ENCODE results near the gene TSPAN2. TPM values are rescaled to one million over a fixed set of nuclear protein-coding genes. Genes with fewer than 3 reads are reported as not detected.

Gene TSPAN2
- total RNA-seq, 1 donor from 2014 or later = 4.3 TPM

GRCh38 chr1:115086176-115086830 is 3.0 kb downstream of the TSPAN2 start:
- H3K36me3 ChIP-seq = no peaks in the 10 kb centered on the region
- H3K9me3 ChIP-seq = no peaks in the 10 kb centered on the region
- H3K4me1 ChIP-seq = peaks cover 51% of the 10 kb centered on the region
- no peak overlapping the region for H3K4me3 ChIP-seq
- intact Hi-C loops (cut with DNase I) = no loop called here
- H3K27ac ChIP-seq = no peak overlapping the region
- no peaks in the 10 kb centered on the region for H3K27me3 ChIP-seq (ENCODE audit: low read depth)
- DNase-seq (no peak), ATAC-seq (no peak)
- TF ChIP-seq CTCF (IDR thresholded peaks at IDR 0.05) = no peak

GRCh38 chr1:115084902-115085511 is 4.3 kb downstream of the TSPAN2 start:
- ATAC-seq = peak; percentile 3 to 41
- no peak for TF ChIP-seq CTCF (IDR thresholded peaks at IDR 0.05)
- intact Hi-C loops (cut with DNase I) = no loop called here
- Histone ChIP-seq H3K27me3 (ENCODE audit: low read depth) (no peaks in the 10 kb centered on the region), H3K9me3 (no peaks in the 10 kb centered on the region), H3K4me3 (no peak overlapping the region), H3K4me1 (peaks cover 45% of the 10 kb centered on the region), H3K36me3 (no peaks in the 10 kb centered on the region), H3K27ac (peak overlapping the region; percentile 41)
- DNase-seq = no peak

GRCh38 chr1:115082949-115083348 is 6.4 kb downstream of the TSPAN2 start:
- Histone ChIP-seq H3K4me1 (peaks cover 30% of the 10 kb centered on the region), H3K27me3 (ENCODE audit: low read depth) (no peaks in the 10 kb centered on the region), H3K36me3 (no peaks in the 10 kb centered on the region), H3K4me3 (no peak overlapping the region), H3K9me3 (no peaks in the 10 kb centered on the region), H3K27ac (no peak overlapping the region)
- DNase-seq = no peak
- no peak for TF ChIP-seq CTCF (IDR thresholded peaks at IDR 0.05)
- intact Hi-C loops (cut with DNase I) = no loop called here
- no peak for ATAC-seq

- no peak for TF ChIP-seq CTCF (IDR thresholded peaks at IDR 0.05)
- Histone ChIP-seq H3K9me3 (no peaks in the 10 kb centered on the region), H3K4me1 (no peaks in the 10 kb centered on the region), H3K4me3 (no peak overlapping the region), H3K27me3 (ENCODE audit: low read depth) (no peaks in the 10 kb centered on the region), H3K36me3 (no peaks in the 10 kb centered on the region), H3K27ac (no peak overlapping the region)
- DNase-seq = no peak
- intact Hi-C loops (cut with DNase I) = no loop called here
- no peak for ATAC-seq
Observed at GRCh38 chr1:115078708-115079107, 10.6 kb downstream of the TSPAN2 start.

- H3K27ac ChIP-seq = no peak overlapping the region
- H3K9me3 ChIP-seq = no peaks in the 10 kb centered on the region
- H3K27me3 ChIP-seq (ENCODE audit: low read depth) = no peaks in the 10 kb centered on the region
- H3K4me1 ChIP-seq = no peaks in the 10 kb centered on the region
- no peak overlapping the region for H3K4me3 ChIP-seq
- no peaks in the 10 kb centered on the region for H3K36me3 ChIP-seq
- DNase-seq = no peak
- intact Hi-C loops (cut with DNase I) = no loop called here
- no peak for TF ChIP-seq CTCF (IDR thresholded peaks at IDR 0.05)
- ATAC-seq = no peak
Observed at GRCh38 chr1:115077984-115078330, 11.3 kb downstream of the TSPAN2 start.

Data from lower lobe of right lung (tissue), 2 donors.